Articular chondrocyte of knee joint (primary cell): ENCODE measurements around the gene INSYN2B. TPM values are rescaled to one million over a fixed set of nuclear protein-coding genes. Genes with fewer than 3 reads are reported as not detected.

ENCODE experiments used
- small RNA-seq: library from RNA; depleted of rRNA; stranded (forward); fragments of <200 nt; gene quantifications from one replicate; pipeline ENCODE3, GENCODE V24; 2012
- total RNA-seq: library from RNA; depleted of rRNA; stranded (reverse); fragments of >200 nt; gene quantifications from 2 replicates; pipeline ENCODE4 v1.2.3, GENCODE V29; 2012

The INSYN2B gene
- 1.1 TPM in 1 of 2 replicates, not detected in the other for total RNA-seq

GRCh38 chr5:169980418-169981053 is at the start of gene INSYN2B:
Gene INSYN2B, minus strand, starts transcription at chr5:169980495. Its CDS starts 96,597 bp downstream, at chr5:169883898.

Small RNAs within 50 kb of the gene (small RNA-seq; reads per million reads assigned to genes)
- not detected for gene MIR378E

Other genes starting within 250 kb of the INSYN2B start
- not detected in 2 replicates for gene FOXI1, start 125.4 kb upstream of the INSYN2B start, total RNA-seq